HL-60/S4 (cell line): ENCODE measurements around the gene AHRR.
"Not testable (repeated sequence)": the region's sequence is repeated elsewhere in the genome, so short reads cannot be mapped to it uniquely, and the experiment has no call there.

ENCODE experiments used
- in situ Hi-C: fragments of 300-500 bp; cut with MboI; formaldehyde crosslinking; loops from 2 replicates; pipeline ENCODE4 v1.14.3; 2022; ENCODE audit warnings: low sequenced_read_pairs

The AHRR gene

GRCh38 chr5:375336-375920 is 53.9 kb downstream of the AHRR start:
- in situ Hi-C loops, result no loop called here

- in situ Hi-C loops, result no loop called here
Observed at GRCh38 chr5:375921-376798, 54.6 kb downstream of the AHRR start.

- in situ Hi-C loops, result no loop called here
Observed at GRCh38 chr5:376799-377325, 55.3 kb downstream of the AHRR start.

- in situ Hi-C loops, result no loop called here
Observed at GRCh38 chr5:377326-377981, 55.9 kb downstream of the AHRR start.

- in situ Hi-C loops, result no loop called here
Observed at GRCh38 chr5:378301-378891, 56.9 kb downstream of the AHRR start.

GRCh38 chr5:378976-379742 is 57.6 kb downstream of the AHRR start:
- in situ Hi-C loops, result no loop called here

GRCh38 chr5:380701-381309 is 59.3 kb downstream of the AHRR start:
- in situ Hi-C loops, result no loop called here

GRCh38 chr5:383066-383465 is 61.6 kb downstream of the AHRR start:
- in situ Hi-C loops, result no loop called here

- in situ Hi-C loops, result no loop called here
Observed at GRCh38 chr5:383621-384020, 62.1 kb downstream of the AHRR start.

GRCh38 chr5:384576-384975 is 63.1 kb downstream of the AHRR start:
- in situ Hi-C loops, result not testable (repeated sequence)

- in situ Hi-C loops, result no loop called here
Observed at GRCh38 chr5:385321-385720, 63.8 kb downstream of the AHRR start.

- in situ Hi-C loops, result no loop called here
Observed at GRCh38 chr5:386432-387341, 65.2 kb downstream of the AHRR start.

- in situ Hi-C loops, result no loop called here
Observed at GRCh38 chr5:387491-388265, 66.2 kb downstream of the AHRR start.

- in situ Hi-C loops, result no loop called here
Observed at GRCh38 chr5:388266-389196, 67.0 kb downstream of the AHRR start.

GRCh38 chr5:389197-389821 is 67.8 kb downstream of the AHRR start:
- in situ Hi-C loops, result no loop called here

- in situ Hi-C loops, result no loop called here
Observed at GRCh38 chr5:389891-390622, 68.5 kb downstream of the AHRR start.
